HepG2 (cell line): ENCODE measurements around the gene AGMO. TPM values are rescaled to one million over a fixed set of nuclear protein-coding genes. Genes with fewer than 3 reads are reported as not detected.

Experiments used
- ATAC-seq: fragments of 200-7000 bp; cut with Tn5 transposase; 3 replicates; pipeline ENCODE4 v1.9.1; 2020; ENCODE audit warnings: mild to moderate bottlenecking, moderate library complexity
- BruUV-seq: library from RNA; stranded (reverse); fragments of 400-500 nt; replicated peaks from 2 replicates; lab custom pipeline; 2021; lab: Mats Ljungman, UMichigan
- CTCF ChIA-PET: fragments of 300-600 bp; formaldehyde crosslinking; extraction: SDS; loops from one replicate; lab custom pipeline; 2021; ENCODE audit warnings: low total read pairs, inconsistent platforms, low intra/inter-chr PET ratio; lab: Yijun Ruan, JAX
- POLR2A ChIA-PET: fragments of 350-600 bp; sonication (Branson Sonifier 250); formaldehyde crosslinking; loops from one replicate; lab custom pipeline; 2020; ENCODE audit warnings: antibody characterized with exemption, inconsistent platforms; lab: Yijun Ruan, JAX
- DNase-seq: peaks from one replicate; pipeline ENCODE4 v3.0.0-alpha.2; 2015; ENCODE audit warnings: low spot score
- FAIRE-seq: peaks from 3 replicates; lab custom pipeline; 2011; peaks lifted over from hg19 to GRCh38; lab: Jason Lieb, UNC
- H2AFZ ChIP-seq: one replicate; pipeline ENCODE4 v1.6.1; 2011; ENCODE audit warnings: low read length, inconsistent platforms
- H3K27ac ChIP-seq: fragments of 300-600 bp; 3 replicates; pipeline ENCODE4 v1.8.0; 2011; ENCODE audit warnings: mixed run types, mild to moderate bottlenecking, mixed read lengths, low read length, inconsistent platforms; ENCODE audit not compliant: insufficient read depth; ENCODE audit errors: extremely low read length
- H3K27me3 ChIP-seq, 2 experiments: fragments of 200-600 bp in 1 of 2; 2 replicates in 1 of 2; 3 replicates in 1 of 2; pipeline versions ENCODE4 v1.6.0 to v1.8.0; 2011; ENCODE audit warnings: low read length in 2 of 2, mild to moderate bottlenecking in 2 of 2, moderate library complexity in 2 of 2, inconsistent platforms in 1 of 2; ENCODE audit not compliant: insufficient read depth in 2 of 2, control insufficient read depth in 1 of 2
- H3K36me3 ChIP-seq, 2 experiments: fragments of 200-600 bp in 1 of 2; replicated peaks in 1 of 2; 2 replicates in 1 of 2; 3 replicates in 1 of 2; pipeline versions ENCODE4 v1.5.1 to v1.8.0; 2011; ENCODE audit warnings: low read length in 2 of 2, inconsistent platforms in 1 of 2; ENCODE audit not compliant: insufficient read depth in 2 of 2, control insufficient read depth in 1 of 2
- H3K4me1 ChIP-seq: 2 replicates; pipeline ENCODE4 v1.5.1; 2012; ENCODE audit warnings: low read length, inconsistent platforms; ENCODE audit not compliant: insufficient read depth
- H3K4me2 ChIP-seq: 2 replicates; pipeline ENCODE4 v1.6.0; 2011; ENCODE audit warnings: low read depth, low read length, inconsistent platforms
- H3K4me3 ChIP-seq, 3 experiments: fragments of 200-600 bp in 1 of 3; sonication (generic), shearing (Covaris generic) in 1 of 3; replicated peaks in 1 of 3; 2 replicates each; pipeline ENCODE4 v1.5.1; 2011 to 2016; ENCODE audit warnings: low read length in 3 of 3, inconsistent platforms in 2 of 3, low read depth in 2 of 3, mild to moderate bottlenecking in 2 of 3, control low read depth in 1 of 3, mixed read lengths in 1 of 3; ENCODE audit not compliant: insufficient read depth in 1 of 3
- H3K79me2 ChIP-seq: one replicate; pipeline ENCODE4 v1.6.1; 2011; ENCODE audit warnings: low read length, inconsistent platforms; ENCODE audit not compliant: insufficient read depth
- H3K9ac ChIP-seq: 2 replicates; pipeline ENCODE4 v1.6.0; 2011; ENCODE audit warnings: mild to moderate bottlenecking, low read depth, low read length, inconsistent platforms; ENCODE audit not compliant: insufficient read depth
- H3K9me3 ChIP-seq: 2 replicates; pipeline ENCODE4 v1.5.1; 2012; ENCODE audit warnings: mild to moderate bottlenecking, low read length
- H4K20me1 ChIP-seq: 2 replicates; pipeline ENCODE4 v1.6.0; 2011; ENCODE audit warnings: inconsistent platforms, mild to moderate bottlenecking, low read length, moderate library complexity; ENCODE audit not compliant: insufficient read depth
- BCL3 ChIP-seq: sonication (generic); formaldehyde crosslinking; IDR thresholded peaks from 2 replicates; pipeline ENCODE4 v1.5.1; 2020; ENCODE audit warnings: mild to moderate bottlenecking, missing genetic modification reagents, moderate library complexity
- HNF1B ChIP-seq: sonication (generic); formaldehyde crosslinking; IDR thresholded peaks from 2 replicates; pipeline ENCODE4 v1.5.1; 2020; ENCODE audit warnings: mild to moderate bottlenecking, moderate library complexity, missing genetic modification reagents
- MEF2D ChIP-seq: sonication (generic); formaldehyde crosslinking; IDR thresholded peaks from 2 replicates; pipeline ENCODE4 v1.5.1; 2020; ENCODE audit warnings: mild to moderate bottlenecking, missing genetic modification reagents
- NCOA1 ChIP-seq: sonication (generic); formaldehyde crosslinking; IDR thresholded peaks from 2 replicates; pipeline ENCODE4 v1.9.0; 2021; ENCODE audit warnings: missing genetic modification reagents
- ONECUT2 ChIP-seq: sonication (generic); formaldehyde crosslinking; IDR thresholded peaks from 2 replicates; pipeline ENCODE4 v1.4.0; 2020; ENCODE audit warnings: missing genetic modification reagents
- RARA ChIP-seq: IDR thresholded peaks from 2 replicates; pipeline ENCODE4 v1.6.1; 2016; ENCODE audit warnings: missing genetic modification reagents, missing compliant biosample characterization
- RXRB ChIP-seq: IDR thresholded peaks from 2 replicates; pipeline ENCODE4 v1.6.1; 2016; ENCODE audit warnings: borderline replicate concordance, missing genetic modification reagents, missing compliant biosample characterization
- SMYD3 ChIP-seq: sonication (generic); formaldehyde crosslinking; IDR thresholded peaks from 2 replicates; pipeline ENCODE4 v1.8.1; 2023; ENCODE audit warnings: mild to moderate bottlenecking, missing genetic modification reagents
- ZFYVE20 ChIP-seq: sonication (generic); formaldehyde crosslinking; IDR thresholded peaks from 2 replicates; pipeline ENCODE4 v1.8.0; 2023; ENCODE audit warnings: low read depth, mild to moderate bottlenecking, moderate library complexity, missing genetic modification reagents, borderline replicate concordance
- ZNF503 ChIP-seq: sonication (generic); formaldehyde crosslinking; IDR thresholded peaks from 2 replicates; pipeline ENCODE4 v1.4.0; 2020; ENCODE audit warnings: missing genetic modification reagents
- ZNF790 ChIP-seq: sonication (generic); formaldehyde crosslinking; IDR thresholded peaks from 2 replicates; pipeline ENCODE4 v1.8.0; 2022; ENCODE audit warnings: missing genetic modification reagents, mild to moderate bottlenecking, borderline replicate concordance
- ZSCAN31 ChIP-seq: sonication (generic); formaldehyde crosslinking; IDR thresholded peaks from 2 replicates; pipeline ENCODE4 v1.5.0; 2020; ENCODE audit warnings: low read depth, mild to moderate bottlenecking, missing genetic modification reagents
- WGBS: methylation state at CpG from one replicate; pipeline ENCODE4 v1.1.6; 2017; ENCODE audit warnings: low lambda C conversion rate; 5-methylcytosine and 5-hydroxymethylcytosine counted together
- in situ Hi-C: cut with HindIII; loops from 2 replicates; pipeline ENCODE4 v1.10.0; 2017; ENCODE audit warnings: low pct_unique_long_range_greater_than_20kb; ENCODE audit not compliant: extremely low pct_ligation_motif_present
- intact Hi-C: fragments of 100-400 bp; cut with micrococcal nuclease; formaldehyde crosslinking; loops from one replicate; pipeline ENCODE4 v1.10.0; 2022; ENCODE audit not compliant: unreplicated experiment
- polyA plus RNA-seq, 8 experiments: library from polyadenylated mRNA; depleted of rRNA in 3 of 8; stranded (reverse) in 7 of 8; unstranded in 1 of 8; fragments of >200 nt; fragmentation: Illumina TruSeq in 4 of 8; extraction: Trizol in 4 of 8; gene quantifications; 2 replicates each; pipeline versions ENCODE4 v1.2.1 to v1.2.3, GENCODE V29; 2011 to 2016; ENCODE audit warnings: low read depth in 4 of 8, missing spikeins in 1 of 8, mixed read lengths in 1 of 8; ENCODE audit not compliant: insufficient read depth in 1 of 8
- total RNA-seq, 5 experiments: library from RNA; depleted of rRNA; stranded (reverse); fragments of >200 nt; fragmentation: Illumina TruSeq; extraction: Trizol; gene quantifications; 2 replicates each; pipeline ENCODE4 v1.2.3, GENCODE V29; 2016; ENCODE audit warnings: low read depth in 1 of 5

Gene AGMO
- total and polyA plus RNA-seq, 2 of the 13 experiments (the other 11 are each of a cell fraction or from before 2014, with no cell fraction given), result 0.22 to 0.50 TPM

GRCh38 chr7:15252181-15252580, 309.6 kb downstream of the AGMO start (continued):
- TF ChIP-seq MEF2D (no peak), BCL3 (CRISPR knock-in tag) (no peak)

- ChIA-PET POLR2A (no interaction called here), CTCF (no interaction called here)
- H3K4me1 ChIP-seq, result no peaks in the 10 kb centered on the region
- H2AFZ ChIP-seq, result no peak overlapping the region
- H3K27ac ChIP-seq, result no peak overlapping the region
- no peaks in the 10 kb centered on the region for H4K20me1 ChIP-seq
- H3K4me2 ChIP-seq, result no peak overlapping the region
- H3K9me3 ChIP-seq, result peaks cover 87% of the 10 kb centered on the region
- no peak overlapping the region for H3K9ac ChIP-seq
- in situ Hi-C loops (no loop called here), intact Hi-C loops (no loop called here)
- no peak overlapping the region for H3K4me3 ChIP-seq
- no TSS peak for BruUV-seq
- no peaks in the 10 kb centered on the region for H3K27me3 ChIP-seq
- no peak for DNase-seq
- H3K36me3 ChIP-seq, result no peaks in the 10 kb centered on the region
- 15% methylated on average over 2 of the region's 2 CpGs for WGBS
- ATAC-seq, result no peak
- no peak for TF ChIP-seq ONECUT2 (CRISPR knock-in tag)
- no peak for TF ChIP-seq RARA
- TF ChIP-seq NCOA1 (CRISPR knock-in tag), result no peak
- TF ChIP-seq ZNF790, result no peak
- no peak for TF ChIP-seq SMYD3
- FAIRE-seq, result no peak
- no peaks in the 10 kb centered on the region for H3K79me2 ChIP-seq
These were observed 313.3 kb downstream of the AGMO start for GRCh38 chr7:15248514-15248913.

GRCh38 chr7:15245831-15246230, 316.0 kb downstream of the AGMO start:
- H3K9me3 ChIP-seq, result peaks cover 81% of the 10 kb centered on the region
- TF ChIP-seq HNF1B (CRISPR knock-in tag) (no peak), ZFYVE20 (CRISPR knock-in tag) (no peak), ZNF503 (CRISPR knock-in tag) (no peak), RXRB (CRISPR knock-in tag) (no peak), ZSCAN31 (CRISPR knock-in tag) (no peak)

More at GRCh38 chr7:15245831-15246230, 316.0 kb downstream of the AGMO start:
- intact Hi-C loops, result no loop called here
- 32% methylated on average over 2 of the region's 2 CpGs for WGBS
- H3K27ac ChIP-seq, result no peak overlapping the region
- no peak overlapping the region for H3K4me2 ChIP-seq
- no TSS peak for BruUV-seq
- no peaks in the 10 kb centered on the region for H3K4me1 ChIP-seq
- in situ Hi-C loops, result no loop called here
- no peaks in the 10 kb centered on the region for H3K79me2 ChIP-seq
- CTCF ChIA-PET, result no interaction called here
- no peak overlapping the region for H3K9ac ChIP-seq
- no peak overlapping the region for H2AFZ ChIP-seq
- DNase-seq, result no peak
- FAIRE-seq, result no peak
- H3K36me3 ChIP-seq, result no peaks in the 10 kb centered on the region
- H3K4me3 ChIP-seq, result no peak overlapping the region
- no peaks in the 10 kb centered on the region for H4K20me1 ChIP-seq
- ATAC-seq, result no peak
- no peaks in the 10 kb centered on the region for H3K27me3 ChIP-seq
- POLR2A ChIA-PET, result no interaction called here
